Gastroesophageal sphincter (tissue), 4 donors: ENCODE data around the gene VENTX. TPM values are rescaled to one million over a fixed set of nuclear protein-coding genes. Genes with fewer than 3 reads are reported as not detected.

Experiments
- ATAC-seq: fragments of 150-250 bp; one replicate; pipeline ENCODE4 v1.9.1; 2016; ENCODE audit warnings: mild to moderate bottlenecking, moderate library complexity
- H3K27ac ChIP-seq, 4 donors: fragments of 200-600 bp; sonication (generic) in 3 of 4; 1 replicate in 3 of 4; 2 replicates in 1 of 4; pipeline ENCODE4 v1.5.1; 2016 to 2019
- H3K27me3 ChIP-seq: fragments of 200-600 bp; sonication (generic); one replicate; pipeline ENCODE4 v1.5.1; 2019
- H3K36me3 ChIP-seq, 2 donors: fragments of 200-600 bp; sonication (generic); one replicate each; pipeline ENCODE4 v1.5.1; 2019; ENCODE audit warnings: control low read depth in 1 of 2
- H3K4me1 ChIP-seq, 3 donors: fragments of 200-600 bp; sonication (generic); 1 replicate in 2 of 3; 2 replicates in 1 of 3; pipeline ENCODE4 v1.5.1; 2016 to 2019; ENCODE audit warnings: control low read depth in 2 of 3
- H3K4me3 ChIP-seq, 2 donors: fragments of 200-600 bp; sonication (generic); one replicate each; pipeline ENCODE4 v1.5.1; 2019; ENCODE audit warnings: mild to moderate bottlenecking in 1 of 2, moderate library complexity in 1 of 2
- H3K9me3 ChIP-seq, 3 donors: fragments of 200-600 bp; sonication (generic); one replicate each; pipeline ENCODE4 v1.5.1; 2017 to 2019; ENCODE audit warnings: control low read depth in 2 of 3
- EP300 ChIP-seq: sonication (generic); formaldehyde crosslinking; IDR thresholded peaks from one replicate; pipeline ENCODE4 v1.6.1; 2017; ENCODE audit warnings: antibody characterized with exemption, mild to moderate bottlenecking
- POLR2A ChIP-seq, 2 donors: fragments of 450-650 bp; IDR thresholded peaks; one replicate each; pipeline ENCODE4 v1.6.1; 2017; ENCODE audit warnings: antibody characterized with exemption in 2 of 2, mild to moderate bottlenecking in 2 of 2, moderate library complexity in 1 of 2
- POLR2AphosphoS5 ChIP-seq: sonication (generic); formaldehyde crosslinking; IDR thresholded peaks from one replicate; pipeline ENCODE4 v1.6.1; 2017; ENCODE audit warnings: antibody characterized with exemption
- WGBS, 2 donors: methylation state at CpG; one replicate each; pipeline ENCODE4 v1.1.5; 2018; ENCODE audit warnings: low coverage in 1 of 2; 5-methylcytosine and 5-hydroxymethylcytosine counted together
- total RNA-seq, 4 donors: library from RNA; depleted of rRNA; stranded (reverse); fragments of >200 nt; gene quantifications; one replicate each; pipeline ENCODE4 v1.1.0, GENCODE V29; 2016
- TF ChIP-seq, protein P1 (sequence below), 4 experiments: fragments of 200-600 bp in 2 of 4; fragments of 450-650 bp in 2 of 4; sonication (generic) in 1 of 4; IDR thresholded peaks; one replicate each; pipeline ENCODE4 v1.5.1; 2017 to 2019; ENCODE audit warnings: antibody characterized with exemption in 4 of 4, mild to moderate bottlenecking in 2 of 4, moderate library complexity in 2 of 4

VENTX gene
- total RNA-seq, 4 donors from 2014 or later: 0.66 to 2.3 (median 1.4) TPM

GRCh38 chr10:133206356-133207040, 31.2 kb upstream of the VENTX start:
- 83 to 100% methylated on average over 2 to 5 of the region's 17 CpGs for WGBS, 2 donors
- no peaks in the 10 kb centered on the region for H3K4me1 ChIP-seq
- H3K27me3 ChIP-seq: peaks cover 44% of the 10 kb centered on the region
- TF ChIP-seq POLR2A (IDR thresholded peaks at IDR 0.05): no peak
- no peak for TF ChIP-seq POLR2AphosphoS5
- no peak for TF ChIP-seq EP300
- TF ChIP-seq, protein P1, sequence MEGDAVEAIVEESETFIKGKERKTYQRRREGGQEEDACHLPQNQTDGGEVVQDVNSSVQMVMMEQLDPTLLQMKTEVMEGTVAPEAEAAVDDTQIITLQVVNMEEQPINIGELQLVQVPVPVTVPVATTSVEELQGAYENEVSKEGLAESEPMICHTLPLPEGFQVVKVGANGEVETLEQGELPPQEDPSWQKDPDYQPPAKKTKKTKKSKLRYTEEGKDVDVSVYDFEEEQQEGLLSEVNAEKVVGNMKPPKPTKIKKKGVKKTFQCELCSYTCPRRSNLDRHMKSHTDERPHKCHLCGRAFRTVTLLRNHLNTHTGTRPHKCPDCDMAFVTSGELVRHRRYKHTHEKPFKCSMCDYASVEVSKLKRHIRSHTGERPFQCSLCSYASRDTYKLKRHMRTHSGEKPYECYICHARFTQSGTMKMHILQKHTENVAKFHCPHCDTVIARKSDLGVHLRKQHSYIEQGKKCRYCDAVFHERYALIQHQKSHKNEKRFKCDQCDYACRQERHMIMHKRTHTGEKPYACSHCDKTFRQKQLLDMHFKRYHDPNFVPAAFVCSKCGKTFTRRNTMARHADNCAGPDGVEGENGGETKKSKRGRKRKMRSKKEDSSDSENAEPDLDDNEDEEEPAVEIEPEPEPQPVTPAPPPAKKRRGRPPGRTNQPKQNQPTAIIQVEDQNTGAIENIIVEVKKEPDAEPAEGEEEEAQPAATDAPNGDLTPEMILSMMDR (IDR thresholded peaks at IDR 0.05): no peak
- no peak overlapping the region for H3K27ac ChIP-seq
- no peak for ATAC-seq
- no peaks in the 10 kb centered on the region for H3K9me3 ChIP-seq
- H3K36me3 ChIP-seq: no peaks in the 10 kb centered on the region
- H3K4me3 ChIP-seq: no peak overlapping the region

DNA sequence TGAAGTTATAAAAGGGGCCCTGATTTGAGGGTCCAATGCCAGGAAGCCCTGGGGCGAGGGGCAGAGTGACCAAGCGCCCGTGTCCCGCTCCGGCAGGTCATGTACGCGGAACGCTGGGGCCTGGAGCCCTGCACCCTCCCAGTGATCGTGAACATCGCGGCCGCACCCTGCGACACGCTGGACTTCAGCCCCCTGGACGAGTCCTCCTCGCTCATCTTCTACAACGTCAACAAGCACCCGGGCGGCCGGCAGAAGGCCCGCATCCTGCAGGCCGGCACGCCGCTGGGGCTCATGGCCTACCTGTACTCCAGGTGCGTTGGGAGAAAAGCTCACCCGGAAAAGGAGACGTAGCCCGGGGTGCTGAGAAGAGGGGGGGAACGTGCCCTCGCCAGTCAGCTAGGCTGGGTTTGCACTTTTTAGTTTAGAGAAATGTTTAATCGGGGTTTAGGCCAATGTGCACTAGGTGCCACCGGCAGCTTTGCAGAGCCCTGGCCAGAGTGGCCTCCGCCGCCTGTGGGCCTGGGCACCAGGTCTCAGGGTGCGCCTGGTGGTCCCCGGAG, 30.5 kb upstream of the VENTX start:
- no peaks in the 10 kb centered on the region for H3K9me3 ChIP-seq
- no peak for ATAC-seq
- H3K4me1 ChIP-seq: no peaks in the 10 kb centered on the region
- H3K27ac ChIP-seq: no peak overlapping the region
- peaks cover 44% of the 10 kb centered on the region for H3K27me3 ChIP-seq
- H3K4me3 ChIP-seq: no peak overlapping the region
- TF ChIP-seq, protein P1 (IDR thresholded peaks at IDR 0.05): no peak
- TF ChIP-seq POLR2AphosphoS5: no peak
- no peak for TF ChIP-seq EP300
- no peak for TF ChIP-seq POLR2A (IDR thresholded peaks at IDR 0.05)
- no peaks in the 10 kb centered on the region for H3K36me3 ChIP-seq
- WGBS, 2 donors: 86% methylated on average over 16 of the region's 36 CpGs; no CpG with 5 or more reads in 1 of the 2 donors

- Histone ChIP-seq H3K36me3 (no peaks in the 10 kb centered on the region), H3K4me3 (no peak overlapping the region), H3K27me3 (peaks cover 47% of the 10 kb centered on the region), H3K4me1 (no peaks in the 10 kb centered on the region), H3K27ac (no peak overlapping the region), H3K9me3 (no peaks in the 10 kb centered on the region)
- 65 to 86% methylated on average over 4 to 7 of the region's 17 CpGs for WGBS, 2 donors
- TF ChIP-seq POLR2AphosphoS5 (no peak), EP300 (no peak), POLR2A (IDR thresholded peaks at IDR 0.05) (no peak)
- TF ChIP-seq, protein P1 (IDR thresholded peaks at IDR 0.05): no peak
- ATAC-seq: no peak
These were observed 30.0 kb upstream of the VENTX start for GRCh38 chr10:133207627-133208026.

DNA sequence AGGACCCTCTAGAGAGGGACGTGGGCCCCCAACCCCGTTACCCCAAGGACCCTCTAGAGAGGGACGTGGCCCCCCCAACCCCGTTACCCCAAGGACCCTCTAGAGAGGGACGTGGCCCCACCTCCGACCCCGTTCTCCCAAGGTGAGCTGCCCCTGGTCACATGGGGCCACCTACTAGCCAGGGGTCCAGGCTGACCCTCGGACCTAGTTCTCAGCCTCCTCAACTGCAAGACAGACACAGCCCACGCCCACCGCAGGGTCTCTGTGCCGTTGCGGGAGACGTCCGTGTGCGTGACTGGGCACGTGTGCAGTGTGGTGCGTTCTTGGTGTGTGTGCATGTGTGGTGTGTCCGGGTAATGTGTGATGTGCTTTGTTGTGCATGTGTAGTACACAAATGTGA, 29.2 kb upstream of the VENTX start:
- no peak for TF ChIP-seq EP300
- no peak for TF ChIP-seq POLR2A (IDR thresholded peaks at IDR 0.05)
- no peak for TF ChIP-seq POLR2AphosphoS5
- TF ChIP-seq, protein P1 (IDR thresholded peaks at IDR 0.05): no peak
- Histone ChIP-seq H3K4me1 (no peaks in the 10 kb centered on the region), H3K27ac (no peak overlapping the region), H3K9me3 (no peaks in the 10 kb centered on the region), H3K27me3 (peaks cover 55% of the 10 kb centered on the region), H3K36me3 (no peaks in the 10 kb centered on the region), H3K4me3 (no peak overlapping the region)
- no peak for ATAC-seq
- no CpG with 5 or more reads among the region's 18 CpGs for WGBS, 2 donors

- peaks cover 59% of the 10 kb centered on the region for H3K27me3 ChIP-seq
- WGBS, 2 donors: 92 to 93% methylated on average over 14 of the region's 14 CpGs
- TF ChIP-seq, protein P1 (IDR thresholded peaks at IDR 0.05): no peak
- no peak for TF ChIP-seq EP300
- TF ChIP-seq POLR2AphosphoS5: no peak
- TF ChIP-seq POLR2A (IDR thresholded peaks at IDR 0.05): no peak
- H3K36me3 ChIP-seq: no peaks in the 10 kb centered on the region
- no peak overlapping the region for H3K27ac ChIP-seq
- H3K4me3 ChIP-seq: no peak overlapping the region
- ATAC-seq: no peak
- no peaks in the 10 kb centered on the region for H3K9me3 ChIP-seq
- H3K4me1 ChIP-seq: no peaks in the 10 kb centered on the region
These were observed 28.5 kb upstream of the VENTX start for GRCh38 chr10:133209117-133209516.
